Measurements from ENCODE around the gene PLEKHA1.

The PLEKHA1 gene

GRCh38 chr10:122333037-122333436, 41.5 kb upstream of the PLEKHA1 start:
- TF ChIP-seq POLR2AphosphoS5 (IDR thresholded peaks at IDR 0.05; ENCODE audit: low read depth, low read length) (no peak), SPI1 (IDR thresholded peaks at IDR 0.05; ENCODE audit: low read depth, low read length) (no peak)
- no peak for DNase-seq (ENCODE audit: insufficient read length, low spot score)
- FAIRE-seq = no peak

GRCh38 chr10:122336332-122336731, 38.2 kb upstream of the PLEKHA1 start:
- DNase-seq (ENCODE audit: insufficient read length, low spot score) (no peak), FAIRE-seq (no peak)
- TF ChIP-seq PAX5 (IDR thresholded peaks at IDR 0.05; ENCODE audit: insufficient read depth, low read length, severe bottlenecking) = no peak
- no peak for TF ChIP-seq POU2F2 (IDR thresholded peaks at IDR 0.05; ENCODE audit: low read depth, low read length)
- no peak for TF ChIP-seq POLR2AphosphoS5 (IDR thresholded peaks at IDR 0.05; ENCODE audit: low read depth, low read length)
- no peak for TF ChIP-seq SPI1 (IDR thresholded peaks at IDR 0.05; ENCODE audit: low read depth, low read length)
- TF ChIP-seq TAF1 (IDR thresholded peaks at IDR 0.05; ENCODE audit: low read depth, low read length) = no peak
- TF ChIP-seq POLR2A (IDR thresholded peaks at IDR 0.05; ENCODE audit: low read depth, low read length) = no peak

GRCh38 chr10:122336961-122337360, 37.5 kb upstream of the PLEKHA1 start:
- TF ChIP-seq POU2F2 (IDR thresholded peaks at IDR 0.05; ENCODE audit: low read depth, low read length) (no peak), PAX5 (IDR thresholded peaks at IDR 0.05; ENCODE audit: insufficient read depth, low read length, severe bottlenecking) (no peak), SPI1 (IDR thresholded peaks at IDR 0.05; ENCODE audit: low read depth, low read length) (no peak), POLR2A (IDR thresholded peaks at IDR 0.05; ENCODE audit: low read depth, low read length) (no peak), POLR2AphosphoS5 (IDR thresholded peaks at IDR 0.05; ENCODE audit: low read depth, low read length) (no peak), TAF1 (IDR thresholded peaks at IDR 0.05; ENCODE audit: low read depth, low read length) (no peak)
- no peak for FAIRE-seq

GRCh38 chr10:122338609-122339441, 35.7 kb upstream of the PLEKHA1 start:
- TF ChIP-seq PAX5 (IDR thresholded peaks at IDR 0.05; ENCODE audit: insufficient read depth, low read length, severe bottlenecking) (no peak), POU2F2 (IDR thresholded peaks at IDR 0.05; ENCODE audit: low read depth, low read length) (no peak), POLR2A (IDR thresholded peaks at IDR 0.05; ENCODE audit: low read depth, low read length) (no peak), SPI1 (IDR thresholded peaks at IDR 0.05; ENCODE audit: low read depth, low read length) (no peak), POLR2AphosphoS5 (IDR thresholded peaks at IDR 0.05; ENCODE audit: low read depth, low read length) (no peak), TAF1 (IDR thresholded peaks at IDR 0.05; ENCODE audit: low read depth, low read length) (no peak)
- FAIRE-seq (no peak), DNase-seq (ENCODE audit: insufficient read length, low spot score) (no peak)

More at GRCh38 chr10:122336961-122337360, 37.5 kb upstream of the PLEKHA1 start:
- DNase-seq (ENCODE audit: insufficient read length, low spot score) = no peak

GRCh38 chr10:122341141-122341810, 33.2 kb upstream of the PLEKHA1 start:
- FAIRE-seq = no peak
- no peak for TF ChIP-seq POLR2AphosphoS5 (IDR thresholded peaks at IDR 0.05; ENCODE audit: low read depth, low read length)
- no peak for TF ChIP-seq TAF1 (IDR thresholded peaks at IDR 0.05; ENCODE audit: low read depth, low read length)
- no peak for TF ChIP-seq PAX5 (IDR thresholded peaks at IDR 0.05; ENCODE audit: insufficient read depth, low read length, severe bottlenecking)
- no peak for TF ChIP-seq POLR2A (IDR thresholded peaks at IDR 0.05; ENCODE audit: low read depth, low read length)
- no peak for TF ChIP-seq POU2F2 (IDR thresholded peaks at IDR 0.05; ENCODE audit: low read depth, low read length)
- no peak for TF ChIP-seq SPI1 (IDR thresholded peaks at IDR 0.05; ENCODE audit: low read depth, low read length)
- no peak for DNase-seq (ENCODE audit: insufficient read length, low spot score)

GRCh38 chr10:122342293-122343134, 32.0 kb upstream of the PLEKHA1 start:
- FAIRE-seq (no peak), DNase-seq (ENCODE audit: insufficient read length, low spot score) (peak; percentile 32)
- TF ChIP-seq PAX5 (IDR thresholded peaks at IDR 0.05; ENCODE audit: insufficient read depth, low read length, severe bottlenecking) (no peak), POLR2AphosphoS5 (IDR thresholded peaks at IDR 0.05; ENCODE audit: low read depth, low read length) (no peak), SPI1 (IDR thresholded peaks at IDR 0.05; ENCODE audit: low read depth, low read length) (no peak), TAF1 (IDR thresholded peaks at IDR 0.05; ENCODE audit: low read depth, low read length) (no peak), POU2F2 (IDR thresholded peaks at IDR 0.05; ENCODE audit: low read depth, low read length) (no peak), POLR2A (IDR thresholded peaks at IDR 0.05; ENCODE audit: low read depth, low read length) (no peak)

GRCh38 chr10:122343135-122343800, 31.2 kb upstream of the PLEKHA1 start:
- TF ChIP-seq PAX5 (IDR thresholded peaks at IDR 0.05; ENCODE audit: insufficient read depth, low read length, severe bottlenecking) (no peak), POLR2A (IDR thresholded peaks at IDR 0.05; ENCODE audit: low read depth, low read length) (no peak), POU2F2 (IDR thresholded peaks at IDR 0.05; ENCODE audit: low read depth, low read length) (no peak), SPI1 (IDR thresholded peaks at IDR 0.05; ENCODE audit: low read depth, low read length) (no peak), TAF1 (IDR thresholded peaks at IDR 0.05; ENCODE audit: low read depth, low read length) (no peak), POLR2AphosphoS5 (IDR thresholded peaks at IDR 0.05; ENCODE audit: low read depth, low read length) (no peak)
- no peak for FAIRE-seq
- DNase-seq (ENCODE audit: insufficient read length, low spot score) = no peak

GRCh38 chr10:122343936-122344335, 30.6 kb upstream of the PLEKHA1 start:
- DNase-seq (ENCODE audit: insufficient read length, low spot score) = no peak
- no peak for FAIRE-seq
- no peak for TF ChIP-seq PAX5 (IDR thresholded peaks at IDR 0.05; ENCODE audit: insufficient read depth, low read length, severe bottlenecking)
- no peak for TF ChIP-seq POU2F2 (IDR thresholded peaks at IDR 0.05; ENCODE audit: low read depth, low read length)
- TF ChIP-seq POLR2AphosphoS5 (IDR thresholded peaks at IDR 0.05; ENCODE audit: low read depth, low read length) = no peak
- TF ChIP-seq TAF1 (IDR thresholded peaks at IDR 0.05; ENCODE audit: low read depth, low read length) = no peak
- TF ChIP-seq SPI1 (IDR thresholded peaks at IDR 0.05; ENCODE audit: low read depth, low read length) = no peak
- TF ChIP-seq POLR2A (IDR thresholded peaks at IDR 0.05; ENCODE audit: low read depth, low read length) = no peak

Measured in GM12891 (cell line).